H9 (cell line): Measurements from ENCODE around the gene CD9. TPM values are rescaled to one million over a fixed set of nuclear protein-coding genes. Genes with fewer than 3 reads are reported as not detected.

Experiments used
- DNase-seq: peaks from one replicate; pipeline ENCODE4 v3.0.0-alpha.2; 2017
- H2AFZ ChIP-seq: one replicate; pipeline ENCODE4 v1.6.1; 2013; ENCODE audit warnings: mild to moderate bottlenecking, low read length, control low read depth, moderate library complexity
- H2AK5ac ChIP-seq: 2 replicates; pipeline ENCODE4 v1.6.1; 2013; ENCODE audit warnings: low read length, control low read depth, mixed read lengths; ENCODE audit not compliant: insufficient read length
- H2BK120ac ChIP-seq: one replicate; pipeline ENCODE4 v1.6.1; 2013; ENCODE audit warnings: low read depth, mild to moderate bottlenecking, low read length, control low read depth, inconsistent platforms; ENCODE audit not compliant: poor library complexity, severe bottlenecking
- H2BK12ac ChIP-seq: 2 replicates; pipeline ENCODE4 v1.6.1; 2013; ENCODE audit warnings: low read length, control low read depth, mixed read lengths, low read depth; ENCODE audit not compliant: insufficient read length
- H2BK15ac ChIP-seq: 2 replicates; pipeline ENCODE4 v1.6.1; 2013; ENCODE audit warnings: low read depth, low read length, control low read depth
- H2BK20ac ChIP-seq: one replicate; pipeline ENCODE4 v1.6.1; 2013; ENCODE audit warnings: low read depth, mild to moderate bottlenecking, low read length, control low read depth, inconsistent platforms; ENCODE audit not compliant: poor library complexity, severe bottlenecking
- H2BK5ac ChIP-seq: 2 replicates; pipeline ENCODE4 v1.6.1; 2013; ENCODE audit warnings: low read length, control low read depth, mixed read lengths; ENCODE audit not compliant: insufficient read length
- H3K14ac ChIP-seq: 2 replicates; pipeline ENCODE4 v1.6.1; 2013; ENCODE audit warnings: low read length, control low read depth; ENCODE audit not compliant: insufficient read depth
- H3K18ac ChIP-seq: 2 replicates; pipeline ENCODE4 v1.6.1; 2013; ENCODE audit warnings: low read depth, mild to moderate bottlenecking, mixed read lengths, low read length, control low read depth; ENCODE audit not compliant: insufficient read length
- H3K23ac ChIP-seq: 2 replicates; pipeline ENCODE4 v1.6.1; 2013; ENCODE audit warnings: low read length, control low read depth, mixed read lengths, low read depth; ENCODE audit not compliant: insufficient read length
- H3K23me2 ChIP-seq: 2 replicates; pipeline ENCODE4 v1.6.1; 2013; ENCODE audit warnings: low read depth, mild to moderate bottlenecking, mixed read lengths, low read length, control low read depth; ENCODE audit not compliant: insufficient read length, poor library complexity, severe bottlenecking
- H3K27ac ChIP-seq: 2 replicates; pipeline ENCODE4 v1.5.1; 2013; ENCODE audit warnings: low read length, control low read depth, mixed read lengths, low read depth; ENCODE audit not compliant: insufficient read length
- H3K27me3 ChIP-seq: 2 replicates; pipeline ENCODE4 v1.6.1; 2013; ENCODE audit warnings: low read length, control low read depth, inconsistent platforms; ENCODE audit not compliant: insufficient read depth
- H3K4ac ChIP-seq: 2 replicates; pipeline ENCODE4 v1.6.1; 2013; ENCODE audit warnings: low read depth, mild to moderate bottlenecking, control low read depth, inconsistent platforms, low read length, moderate library complexity
- H3K4me1 ChIP-seq: 2 replicates; pipeline ENCODE4 v1.6.1; 2013; ENCODE audit warnings: low read length, control low read depth, inconsistent platforms; ENCODE audit not compliant: insufficient read depth
- H3K4me2 ChIP-seq: 2 replicates; pipeline ENCODE4 v1.6.1; 2013; ENCODE audit warnings: low read length, control low read depth, mixed read lengths; ENCODE audit not compliant: insufficient read length, insufficient read depth
- H3K56ac ChIP-seq: 2 replicates; pipeline ENCODE4 v1.6.1; 2013; ENCODE audit warnings: low read depth, mild to moderate bottlenecking, mixed read lengths, low read length, control low read depth; ENCODE audit not compliant: insufficient read length
- H3K79me1 ChIP-seq: 2 replicates; pipeline ENCODE4 v1.6.1; 2013; ENCODE audit warnings: low read depth, mild to moderate bottlenecking, moderate library complexity, low read length, control low read depth, inconsistent platforms; ENCODE audit not compliant: insufficient read depth, poor library complexity, severe bottlenecking
- H3K79me2 ChIP-seq: 2 replicates; pipeline ENCODE4 v1.6.1; 2013; ENCODE audit warnings: low read length, control low read depth, inconsistent platforms; ENCODE audit not compliant: insufficient read depth
- H3K9ac ChIP-seq: 2 replicates; pipeline ENCODE4 v1.6.1; 2013; ENCODE audit warnings: low read length, control low read depth, mixed read lengths; ENCODE audit not compliant: insufficient read length; ENCODE audit errors: extremely low read depth
- H3K9me3 ChIP-seq: one replicate; pipeline ENCODE4 v1.6.1; 2013; ENCODE audit warnings: low read depth, low read length, inconsistent platforms; ENCODE audit not compliant: control insufficient read depth
- H3T11ph ChIP-seq: one replicate; pipeline ENCODE4 v1.6.1; 2013; ENCODE audit warnings: mild to moderate bottlenecking, low read length, control low read depth, inconsistent platforms
- H4K20me1 ChIP-seq: one replicate; pipeline ENCODE4 v1.6.1; 2013; ENCODE audit not compliant: control insufficient read depth, insufficient read length, insufficient read depth
- H4K5ac ChIP-seq: 2 replicates; pipeline ENCODE4 v1.6.1; 2013; ENCODE audit warnings: low read depth, mild to moderate bottlenecking, mixed read lengths, low read length, control low read depth; ENCODE audit not compliant: insufficient read length
- H4K8ac ChIP-seq: replicated peaks from 2 replicates; pipeline ENCODE4 v1.6.1; 2013; ENCODE audit warnings: low read length, control low read depth, mixed read lengths, low read depth; ENCODE audit not compliant: insufficient read length
- H4K91ac ChIP-seq: 2 replicates; pipeline ENCODE4 v1.6.1; 2013; ENCODE audit warnings: low read depth, mild to moderate bottlenecking, moderate library complexity, mixed read lengths, low read length, control low read depth; ENCODE audit not compliant: insufficient read length
- H3K27ac Mint-ChIP-seq, 3 experiments: 2 replicates in 2 of 3; 3 replicates in 1 of 3; pipeline ENCODE4 v1.8.0; 2020 to 2021; ENCODE audit warnings: mixed read lengths in 3 of 3, mild to moderate bottlenecking in 1 of 3, moderate library complexity in 1 of 3
- H3K27me3 Mint-ChIP-seq: 2 replicates; pipeline ENCODE4 v1.8.0; 2021; ENCODE audit warnings: low read depth, mild to moderate bottlenecking, moderate library complexity, mixed read lengths
- H3K36me3 Mint-ChIP-seq, 3 experiments: 2 replicates in 2 of 3; 3 replicates in 1 of 3; pipeline ENCODE4 v1.8.0; 2020 to 2021; ENCODE audit warnings: low read depth in 3 of 3, mixed read lengths in 3 of 3; ENCODE audit not compliant: insufficient read depth in 1 of 3
- H3K4me1 Mint-ChIP-seq, 2 experiments: 2 replicates each; pipeline ENCODE4 v1.8.0; 2020; ENCODE audit warnings: mixed read lengths in 2 of 2
- H3K4me3 Mint-ChIP-seq, 2 experiments: 2 replicates in 1 of 2; 3 replicates in 1 of 2; pipeline ENCODE4 v1.8.0; 2020 to 2021; ENCODE audit warnings: mild to moderate bottlenecking in 2 of 2, mixed read lengths in 2 of 2, moderate library complexity in 1 of 2
- H3K9me3 Mint-ChIP-seq, 2 experiments: 2 replicates in 1 of 2; 3 replicates in 1 of 2; pipeline ENCODE4 v1.8.0; 2020; ENCODE audit warnings: mild to moderate bottlenecking in 2 of 2, mixed read lengths in 2 of 2, moderate library complexity in 1 of 2
- CTCF ChIP-seq: fragments of 200-600 bp; sonication (generic); conservative IDR thresholded peaks from 3 replicates; pipeline ENCODE4 v1.8.0; 2021; ENCODE audit warnings: antibody characterized with exemption, mild to moderate bottlenecking
- WGBS: extraction: QIAGEN DNeasy Blood & Tissue Kit; methylation state at CpG from one replicate; pipeline ENCODE4 v1.1.7; 2013; ENCODE audit warnings: missing lambda C conversion rate, low lambda C conversion rate, mixed read lengths; ENCODE audit not compliant: insufficient read length; ENCODE audit errors: extremely low coverage; 5-methylcytosine and 5-hydroxymethylcytosine counted together
- total RNA-seq: library from RNA; stranded (reverse); gene quantifications from 2 replicates; pipeline ENCODE4 v1.2.1, GENCODE V29; 2021

Gene CD9
- total RNA-seq, 1 experiment from 2014 or later = 132 TPM

GRCh38 chr12:6281081-6281809 lies 81.0 kb downstream of the CD9 start:
- no peak overlapping the region for H4K5ac ChIP-seq
- H3K23me2 ChIP-seq = peaks cover 4% of the 10 kb centered on the region
- no peaks in the 10 kb centered on the region for H3K9me3 ChIP-seq
- no peak overlapping the region for H2AFZ ChIP-seq
- no peak overlapping the region for H2BK15ac ChIP-seq
- no peaks in the 10 kb centered on the region for H4K20me1 ChIP-seq
- peaks cover 9% of the 10 kb centered on the region; the same call in 1 of the 2 replicates for H3K4me1 ChIP-seq
- no peak overlapping the region for H2BK12ac ChIP-seq
- no peak for TF ChIP-seq CTCF
- Mint-ChIP-seq H3K27ac (peak overlapping the region in 1 of 3 experiments; percentile 54; a peak in 2 of 7 replicates), H3K27me3 (peaks cover 13% of the 10 kb centered on the region), H3K36me3 (no peaks in the 10 kb centered on the region; a peak in 1 of 7 replicates), H3K4me1 (peaks cover 46 to 47% of the 10 kb centered on the region in 2 experiments), H3K9me3 (no peaks in the 10 kb centered on the region; a peak in 2 of 5 replicates), H3K4me3 (no peak overlapping the region; a peak in 1 of 5 replicates)
- H2BK120ac ChIP-seq = no peak overlapping the region
- H3K23ac ChIP-seq = no peak overlapping the region
- no peak overlapping the region for H3K9ac ChIP-seq
- H2BK5ac ChIP-seq = no peak overlapping the region
- H3K27me3 ChIP-seq = no peaks in the 10 kb centered on the region
- DNase-seq = no peak
- H3K79me1 ChIP-seq = no peaks in the 10 kb centered on the region
- H4K91ac ChIP-seq = no peak overlapping the region
- no peak overlapping the region for H2BK20ac ChIP-seq
- no peak overlapping the region for H3K4ac ChIP-seq
- H3K79me2 ChIP-seq = no peaks in the 10 kb centered on the region
- no peak overlapping the region for H3K4me2 ChIP-seq
- no peak overlapping the region for H3K14ac ChIP-seq
- H3T11ph ChIP-seq = no peak overlapping the region
- no peak overlapping the region for H3K18ac ChIP-seq
- WGBS = no CpG with 5 or more reads among the region's 13 CpGs
- H4K8ac ChIP-seq = no peak overlapping the region
- H3K56ac ChIP-seq = no peak overlapping the region
- no peak overlapping the region for H2AK5ac ChIP-seq
- H3K27ac ChIP-seq = no peak overlapping the region
